ENCODE results near the gene FAM107B.

Gene FAM107B

GRCh38 chr10:14775656-14776055 is 959 bp upstream of the FAM107B start:
- no peak for DNase-seq

- no peak for DNase-seq
These were observed 500 bp downstream of the FAM107B start for GRCh38 chr10:14774214-14774580.

- no peak for DNase-seq
These were observed 1.0 kb downstream of the FAM107B start for GRCh38 chr10:14773551-14774213.

- no peak for DNase-seq
These were observed 2.3 kb downstream of the FAM107B start for GRCh38 chr10:14772399-14772798.

- DNase-seq = no peak
These were observed 3.8 kb downstream of the FAM107B start for GRCh38 chr10:14770927-14771326.

GRCh38 chr10:14761372-14761771 is 13.3 kb downstream of the FAM107B start:
- no peak for DNase-seq

GRCh38 chr10:14758994-14759664 is 15.6 kb downstream of the FAM107B start:
- DNase-seq = peak; percentile 37

- DNase-seq = no peak
These were observed 16.2 kb downstream of the FAM107B start for GRCh38 chr10:14758451-14758850.

GRCh38 chr10:14757986-14758385 is 16.7 kb downstream of the FAM107B start:
- DNase-seq = no peak

GRCh38 chr10:14757394-14757793 is 17.3 kb downstream of the FAM107B start:
- peak; percentile 21 for DNase-seq

- no peak for DNase-seq
These were observed 21.3 kb downstream of the FAM107B start for GRCh38 chr10:14753441-14753840.

- DNase-seq = no peak
These were observed 22.8 kb downstream of the FAM107B start for GRCh38 chr10:14751921-14752320.

GRCh38 chr10:14751014-14751896 is 23.4 kb downstream of the FAM107B start:
- no peak for DNase-seq

GRCh38 chr10:14749070-14749809 is 25.5 kb downstream of the FAM107B start:
- no peak for DNase-seq

GRCh38 chr10:14748441-14748840 is 26.3 kb downstream of the FAM107B start:
- DNase-seq = no peak

GRCh38 chr10:14742815-14743214 is 31.9 kb downstream of the FAM107B start:
- DNase-seq = no peak

- no peak for DNase-seq
These were observed 32.3 kb downstream of the FAM107B start for GRCh38 chr10:14742382-14742781.

GRCh38 chr10:14740684-14741247 is 33.9 kb downstream of the FAM107B start:
- DNase-seq = no peak

- no peak for DNase-seq
These were observed 36.7 kb downstream of the FAM107B start for GRCh38 chr10:14737808-14738545.

GRCh38 chr10:14736600-14737081 is 38.1 kb downstream of the FAM107B start:
- no peak for DNase-seq

GRCh38 chr10:14736043-14736442 is 38.7 kb downstream of the FAM107B start:
- no peak for DNase-seq
